CD4-positive, alpha-beta T cell treated with Interleukin-12 subunit alpha and Interleukin-12 subunit beta, for 1 hour (primary cell): Measurements from ENCODE around the gene SMC1B.
A peak's percentile ranks its signal among the peaks of the same experiment; 100 is the strongest.
"Not testable (repeated sequence)": the region's sequence is repeated elsewhere in the genome, so short reads cannot be mapped to it uniquely, and the experiment has no call there.

Experiments used
- DNase-seq: peaks from one replicate; pipeline ENCODE4 v3.0.0-alpha.2; 2020

SMC1B gene

GRCh38 chr22:45413368-45414211, at the start of gene SMC1B, which contains the start of gene RIBC2:
Gene SMC1B (minus strand): TSS chr22:45413599. CDS start chr22:45413567, 32 bp downstream.
Gene RIBC2 (plus strand): TSS chr22:45413693. CDS start chr22:45413887, 194 bp downstream.
- peak; percentile 90 for DNase-seq

- DNase-seq, result no peak
These were observed 48.7 kb upstream of the SMC1B start for GRCh38 chr22:45462034-45462655.

- DNase-seq, result no peak
These were observed 47.1 kb upstream of the SMC1B start for GRCh38 chr22:45460288-45461109.

- no peak for DNase-seq
These were observed 45.8 kb upstream of the SMC1B start for GRCh38 chr22:45459235-45459634.

- no peak for DNase-seq
These were observed 45.1 kb upstream of the SMC1B start for GRCh38 chr22:45458532-45458931.

- no peak for DNase-seq
These were observed 43.4 kb upstream of the SMC1B start for GRCh38 chr22:45456811-45457210.

- no peak for DNase-seq
These were observed 42.2 kb upstream of the SMC1B start for GRCh38 chr22:45455621-45456020.

GRCh38 chr22:45455212-45455611, 41.8 kb upstream of the SMC1B start:
- DNase-seq, result no peak

- DNase-seq, result no peak
These were observed 40.9 kb upstream of the SMC1B start for GRCh38 chr22:45454275-45454674.

GRCh38 chr22:45453764-45454163, 40.4 kb upstream of the SMC1B start:
- DNase-seq, result no peak

GRCh38 chr22:45452565-45453379, 39.4 kb upstream of the SMC1B start:
- DNase-seq, result no peak

GRCh38 chr22:45451972-45452371, 38.6 kb upstream of the SMC1B start:
- DNase-seq, result no peak

- no peak for DNase-seq
These were observed 37.7 kb upstream of the SMC1B start for GRCh38 chr22:45450921-45451651.

GRCh38 chr22:45450101-45450785, 36.8 kb upstream of the SMC1B start:
- DNase-seq, result no peak

- not testable (repeated sequence) for DNase-seq
These were observed 36.0 kb upstream of the SMC1B start for GRCh38 chr22:45449442-45449841.

GRCh38 chr22:45448431-45448830, 35.0 kb upstream of the SMC1B start:
- no peak for DNase-seq

GRCh38 chr22:45447596-45447995, 34.2 kb upstream of the SMC1B start:
- DNase-seq, result not testable (repeated sequence)

- no peak for DNase-seq
These were observed 32.8 kb upstream of the SMC1B start for GRCh38 chr22:45446216-45446615.

GRCh38 chr22:45445031-45445710, 31.8 kb upstream of the SMC1B start:
- DNase-seq, result no peak

GRCh38 chr22:45444168-45444567, 30.8 kb upstream of the SMC1B start:
- DNase-seq, result no peak
